H9 (cell line): ENCODE data around the gene HNMT. TPM values are rescaled to one million over a fixed set of nuclear protein-coding genes. Genes with fewer than 3 reads are reported as not detected.

Experiments
- DNase-seq: peaks from one replicate; pipeline ENCODE4 v3.0.0-alpha.2; 2017
- H2AFZ ChIP-seq: one replicate; pipeline ENCODE4 v1.6.1; 2013; ENCODE audit warnings: mild to moderate bottlenecking, low read length, control low read depth, moderate library complexity
- H2AK5ac ChIP-seq: 2 replicates; pipeline ENCODE4 v1.6.1; 2013; ENCODE audit warnings: low read length, control low read depth, mixed read lengths; ENCODE audit not compliant: insufficient read length
- H2BK120ac ChIP-seq: one replicate; pipeline ENCODE4 v1.6.1; 2013; ENCODE audit warnings: low read depth, mild to moderate bottlenecking, low read length, control low read depth, inconsistent platforms; ENCODE audit not compliant: poor library complexity, severe bottlenecking
- H2BK12ac ChIP-seq: 2 replicates; pipeline ENCODE4 v1.6.1; 2013; ENCODE audit warnings: low read length, control low read depth, mixed read lengths, low read depth; ENCODE audit not compliant: insufficient read length
- H2BK15ac ChIP-seq: 2 replicates; pipeline ENCODE4 v1.6.1; 2013; ENCODE audit warnings: low read depth, low read length, control low read depth
- H2BK20ac ChIP-seq: one replicate; pipeline ENCODE4 v1.6.1; 2013; ENCODE audit warnings: low read depth, mild to moderate bottlenecking, low read length, control low read depth, inconsistent platforms; ENCODE audit not compliant: poor library complexity, severe bottlenecking
- H2BK5ac ChIP-seq: 2 replicates; pipeline ENCODE4 v1.6.1; 2013; ENCODE audit warnings: low read length, control low read depth, mixed read lengths; ENCODE audit not compliant: insufficient read length
- H3K14ac ChIP-seq: 2 replicates; pipeline ENCODE4 v1.6.1; 2013; ENCODE audit warnings: low read length, control low read depth; ENCODE audit not compliant: insufficient read depth
- H3K18ac ChIP-seq: 2 replicates; pipeline ENCODE4 v1.6.1; 2013; ENCODE audit warnings: low read depth, mild to moderate bottlenecking, mixed read lengths, low read length, control low read depth; ENCODE audit not compliant: insufficient read length
- H3K23ac ChIP-seq: 2 replicates; pipeline ENCODE4 v1.6.1; 2013; ENCODE audit warnings: low read length, control low read depth, mixed read lengths, low read depth; ENCODE audit not compliant: insufficient read length
- H3K23me2 ChIP-seq: 2 replicates; pipeline ENCODE4 v1.6.1; 2013; ENCODE audit warnings: low read depth, mild to moderate bottlenecking, mixed read lengths, low read length, control low read depth; ENCODE audit not compliant: insufficient read length, poor library complexity, severe bottlenecking
- H3K27ac ChIP-seq: 2 replicates; pipeline ENCODE4 v1.5.1; 2013; ENCODE audit warnings: low read length, control low read depth, mixed read lengths, low read depth; ENCODE audit not compliant: insufficient read length
- H3K27me3 ChIP-seq: 2 replicates; pipeline ENCODE4 v1.6.1; 2013; ENCODE audit warnings: low read length, control low read depth, inconsistent platforms; ENCODE audit not compliant: insufficient read depth
- H3K4ac ChIP-seq: 2 replicates; pipeline ENCODE4 v1.6.1; 2013; ENCODE audit warnings: low read depth, mild to moderate bottlenecking, control low read depth, inconsistent platforms, low read length, moderate library complexity
- H3K4me1 ChIP-seq: 2 replicates; pipeline ENCODE4 v1.6.1; 2013; ENCODE audit warnings: low read length, control low read depth, inconsistent platforms; ENCODE audit not compliant: insufficient read depth
- H3K4me2 ChIP-seq: 2 replicates; pipeline ENCODE4 v1.6.1; 2013; ENCODE audit warnings: low read length, control low read depth, mixed read lengths; ENCODE audit not compliant: insufficient read length, insufficient read depth
- H3K56ac ChIP-seq: 2 replicates; pipeline ENCODE4 v1.6.1; 2013; ENCODE audit warnings: low read depth, mild to moderate bottlenecking, mixed read lengths, low read length, control low read depth; ENCODE audit not compliant: insufficient read length
- H3K79me1 ChIP-seq: 2 replicates; pipeline ENCODE4 v1.6.1; 2013; ENCODE audit warnings: low read depth, mild to moderate bottlenecking, moderate library complexity, low read length, control low read depth, inconsistent platforms; ENCODE audit not compliant: insufficient read depth, poor library complexity, severe bottlenecking
- H3K79me2 ChIP-seq: 2 replicates; pipeline ENCODE4 v1.6.1; 2013; ENCODE audit warnings: low read length, control low read depth, inconsistent platforms; ENCODE audit not compliant: insufficient read depth
- H3K9ac ChIP-seq: 2 replicates; pipeline ENCODE4 v1.6.1; 2013; ENCODE audit warnings: low read length, control low read depth, mixed read lengths; ENCODE audit not compliant: insufficient read length; ENCODE audit errors: extremely low read depth
- H3K9me3 ChIP-seq: one replicate; pipeline ENCODE4 v1.6.1; 2013; ENCODE audit warnings: low read depth, low read length, inconsistent platforms; ENCODE audit not compliant: control insufficient read depth
- H3T11ph ChIP-seq: one replicate; pipeline ENCODE4 v1.6.1; 2013; ENCODE audit warnings: mild to moderate bottlenecking, low read length, control low read depth, inconsistent platforms
- H4K20me1 ChIP-seq: one replicate; pipeline ENCODE4 v1.6.1; 2013; ENCODE audit not compliant: control insufficient read depth, insufficient read length, insufficient read depth
- H4K5ac ChIP-seq: 2 replicates; pipeline ENCODE4 v1.6.1; 2013; ENCODE audit warnings: low read depth, mild to moderate bottlenecking, mixed read lengths, low read length, control low read depth; ENCODE audit not compliant: insufficient read length
- H4K8ac ChIP-seq: replicated peaks from 2 replicates; pipeline ENCODE4 v1.6.1; 2013; ENCODE audit warnings: low read length, control low read depth, mixed read lengths, low read depth; ENCODE audit not compliant: insufficient read length
- H4K91ac ChIP-seq: 2 replicates; pipeline ENCODE4 v1.6.1; 2013; ENCODE audit warnings: low read depth, mild to moderate bottlenecking, moderate library complexity, mixed read lengths, low read length, control low read depth; ENCODE audit not compliant: insufficient read length
- H3K27ac Mint-ChIP-seq, 3 experiments: 2 replicates in 2 of 3; 3 replicates in 1 of 3; pipeline ENCODE4 v1.8.0; 2020 to 2021; ENCODE audit warnings: mixed read lengths in 3 of 3, mild to moderate bottlenecking in 1 of 3, moderate library complexity in 1 of 3
- H3K27me3 Mint-ChIP-seq: 2 replicates; pipeline ENCODE4 v1.8.0; 2021; ENCODE audit warnings: low read depth, mild to moderate bottlenecking, moderate library complexity, mixed read lengths
- H3K36me3 Mint-ChIP-seq, 3 experiments: 2 replicates in 2 of 3; 3 replicates in 1 of 3; pipeline ENCODE4 v1.8.0; 2020 to 2021; ENCODE audit warnings: low read depth in 3 of 3, mixed read lengths in 3 of 3; ENCODE audit not compliant: insufficient read depth in 1 of 3
- H3K4me1 Mint-ChIP-seq, 2 experiments: 2 replicates each; pipeline ENCODE4 v1.8.0; 2020; ENCODE audit warnings: mixed read lengths in 2 of 2
- H3K4me3 Mint-ChIP-seq, 2 experiments: 2 replicates in 1 of 2; 3 replicates in 1 of 2; pipeline ENCODE4 v1.8.0; 2020 to 2021; ENCODE audit warnings: mild to moderate bottlenecking in 2 of 2, mixed read lengths in 2 of 2, moderate library complexity in 1 of 2
- H3K9me3 Mint-ChIP-seq, 2 experiments: 2 replicates in 1 of 2; 3 replicates in 1 of 2; pipeline ENCODE4 v1.8.0; 2020; ENCODE audit warnings: mild to moderate bottlenecking in 2 of 2, mixed read lengths in 2 of 2, moderate library complexity in 1 of 2
- WGBS: extraction: QIAGEN DNeasy Blood & Tissue Kit; methylation state at CpG from one replicate; pipeline ENCODE4 v1.1.7; 2013; ENCODE audit warnings: missing lambda C conversion rate, low lambda C conversion rate, mixed read lengths; ENCODE audit not compliant: insufficient read length; ENCODE audit errors: extremely low coverage; 5-methylcytosine and 5-hydroxymethylcytosine counted together
- total RNA-seq: library from RNA; stranded (reverse); gene quantifications from 2 replicates; pipeline ENCODE4 v1.2.1, GENCODE V29; 2021
- TF ChIP-seq, protein P1 (sequence below): fragments of 200-600 bp; sonication (generic); conservative IDR thresholded peaks from 3 replicates; pipeline ENCODE4 v1.8.0; 2021; ENCODE audit warnings: antibody characterized with exemption, mild to moderate bottlenecking

The HNMT gene
- total RNA-seq, 1 experiment from 2014 or later: 1.3 TPM

DNA sequence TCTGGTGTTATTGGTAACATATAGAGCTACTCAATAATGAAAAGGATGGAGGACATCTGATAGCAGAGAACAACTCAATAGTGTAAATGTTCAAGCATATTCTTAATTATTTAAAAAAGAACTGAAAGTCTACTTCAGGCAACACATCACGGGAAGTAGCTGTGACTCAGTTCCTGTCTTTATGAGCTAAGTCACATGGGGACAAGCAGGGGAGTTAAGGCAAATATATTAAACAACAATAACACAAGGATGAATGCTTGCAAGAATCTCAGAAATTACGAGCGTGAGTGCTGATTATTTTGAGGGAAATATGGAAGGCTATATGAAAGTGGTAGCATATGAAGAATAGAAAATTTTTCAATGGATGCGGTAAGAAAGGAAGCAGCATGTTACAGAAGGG is 4.0 kb upstream of the HNMT start:
- Histone ChIP-seq H3K27me3 (no peaks in the 10 kb centered on the region), H2BK5ac (no peak overlapping the region), H2BK15ac (no peak overlapping the region), H3K23me2 (no peaks in the 10 kb centered on the region), H3K4me1 (peaks cover 7% of the 10 kb centered on the region), H3K23ac (no peak overlapping the region), H4K20me1 (no peaks in the 10 kb centered on the region), H3K4me2 (no peak overlapping the region), H2BK120ac (no peak overlapping the region), H3K56ac (no peak overlapping the region), H3K18ac (no peak overlapping the region), H4K91ac (no peak overlapping the region), H3T11ph (no peak overlapping the region), H4K5ac (no peak overlapping the region), H3K4ac (no peak overlapping the region), H3K14ac (no peak overlapping the region), H2BK12ac (no peak overlapping the region), H2AFZ (no peak overlapping the region), H3K9ac (no peak overlapping the region), H3K9me3 (no peaks in the 10 kb centered on the region), H4K8ac (no peak overlapping the region), H3K27ac (no peak overlapping the region), H3K79me1 (no peaks in the 10 kb centered on the region), H3K79me2 (no peaks in the 10 kb centered on the region), H2BK20ac (no peak overlapping the region), H2AK5ac (no peak overlapping the region)
- TF ChIP-seq, protein P1, sequence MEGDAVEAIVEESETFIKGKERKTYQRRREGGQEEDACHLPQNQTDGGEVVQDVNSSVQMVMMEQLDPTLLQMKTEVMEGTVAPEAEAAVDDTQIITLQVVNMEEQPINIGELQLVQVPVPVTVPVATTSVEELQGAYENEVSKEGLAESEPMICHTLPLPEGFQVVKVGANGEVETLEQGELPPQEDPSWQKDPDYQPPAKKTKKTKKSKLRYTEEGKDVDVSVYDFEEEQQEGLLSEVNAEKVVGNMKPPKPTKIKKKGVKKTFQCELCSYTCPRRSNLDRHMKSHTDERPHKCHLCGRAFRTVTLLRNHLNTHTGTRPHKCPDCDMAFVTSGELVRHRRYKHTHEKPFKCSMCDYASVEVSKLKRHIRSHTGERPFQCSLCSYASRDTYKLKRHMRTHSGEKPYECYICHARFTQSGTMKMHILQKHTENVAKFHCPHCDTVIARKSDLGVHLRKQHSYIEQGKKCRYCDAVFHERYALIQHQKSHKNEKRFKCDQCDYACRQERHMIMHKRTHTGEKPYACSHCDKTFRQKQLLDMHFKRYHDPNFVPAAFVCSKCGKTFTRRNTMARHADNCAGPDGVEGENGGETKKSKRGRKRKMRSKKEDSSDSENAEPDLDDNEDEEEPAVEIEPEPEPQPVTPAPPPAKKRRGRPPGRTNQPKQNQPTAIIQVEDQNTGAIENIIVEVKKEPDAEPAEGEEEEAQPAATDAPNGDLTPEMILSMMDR: no peak
- Mint-ChIP-seq H3K27ac (no peak overlapping the region), H3K9me3 (no peaks in the 10 kb centered on the region; a peak in 1 of 5 replicates), H3K4me1 (peaks cover 26 to 28% of the 10 kb centered on the region in 2 experiments), H3K36me3 (no peaks in the 10 kb centered on the region), H3K27me3 (no peaks in the 10 kb centered on the region), H3K4me3 (no peak overlapping the region)
- WGBS: no CpG with 5 or more reads among the region's 4 CpGs
- no peak for DNase-seq
